Glutamatergic neuron (in vitro differentiated cells): ENCODE results near the gene MTNR1B. TPM values are rescaled to one million over a fixed set of nuclear protein-coding genes. Genes with fewer than 3 reads are reported as not detected.

Experiments
- DNase-seq: peaks from one replicate; pipeline ENCODE4 v3.0.0; 2022
- H3K27ac Mint-ChIP-seq: one replicate; pipeline ENCODE4 v1.8.0; 2020; ENCODE audit warnings: mild to moderate bottlenecking, mixed read lengths, inconsistent platforms; ENCODE audit not compliant: unreplicated experiment
- H3K27me3 Mint-ChIP-seq: one replicate; pipeline ENCODE4 v1.8.0; 2020; ENCODE audit warnings: mild to moderate bottlenecking, moderate library complexity, mixed read lengths, inconsistent platforms; ENCODE audit not compliant: unreplicated experiment
- H3K36me3 Mint-ChIP-seq: one replicate; pipeline ENCODE4 v1.8.0; 2020; ENCODE audit warnings: mild to moderate bottlenecking, mixed read lengths, inconsistent platforms; ENCODE audit not compliant: unreplicated experiment
- H3K4me1 Mint-ChIP-seq: one replicate; pipeline ENCODE4 v1.8.0; 2020; ENCODE audit warnings: mild to moderate bottlenecking, low read depth, mixed read lengths, inconsistent platforms; ENCODE audit not compliant: unreplicated experiment
- H3K4me3 Mint-ChIP-seq: one replicate; pipeline ENCODE4 v1.8.0; 2020; ENCODE audit warnings: mild to moderate bottlenecking, mixed read lengths, inconsistent platforms; ENCODE audit not compliant: unreplicated experiment
- H3K9me3 Mint-ChIP-seq: one replicate; pipeline ENCODE4 v1.8.0; 2020; ENCODE audit warnings: mild to moderate bottlenecking, moderate library complexity, mixed read lengths, inconsistent platforms; ENCODE audit not compliant: unreplicated experiment
- total RNA-seq: library from RNA; stranded (reverse); fragmentation: NEBNext Ultra II Directional; extraction: Animal tissue kit (Norgen Biotek cat#: 25700); gene quantifications from one replicate; pipeline ENCODE4 v1.2.1, GENCODE V29; 2021; ENCODE audit not compliant: unreplicated experiment
- TF ChIP-seq, protein P1 (sequence below): fragments of 200-600 bp; sonication (generic); IDR thresholded peaks from one replicate; pipeline ENCODE4 v1.5.0; 2021; ENCODE audit not compliant: partially characterized antibody, unreplicated experiment

The MTNR1B gene
- total RNA-seq, 1 donor from 2014 or later, result not detected

DNA sequence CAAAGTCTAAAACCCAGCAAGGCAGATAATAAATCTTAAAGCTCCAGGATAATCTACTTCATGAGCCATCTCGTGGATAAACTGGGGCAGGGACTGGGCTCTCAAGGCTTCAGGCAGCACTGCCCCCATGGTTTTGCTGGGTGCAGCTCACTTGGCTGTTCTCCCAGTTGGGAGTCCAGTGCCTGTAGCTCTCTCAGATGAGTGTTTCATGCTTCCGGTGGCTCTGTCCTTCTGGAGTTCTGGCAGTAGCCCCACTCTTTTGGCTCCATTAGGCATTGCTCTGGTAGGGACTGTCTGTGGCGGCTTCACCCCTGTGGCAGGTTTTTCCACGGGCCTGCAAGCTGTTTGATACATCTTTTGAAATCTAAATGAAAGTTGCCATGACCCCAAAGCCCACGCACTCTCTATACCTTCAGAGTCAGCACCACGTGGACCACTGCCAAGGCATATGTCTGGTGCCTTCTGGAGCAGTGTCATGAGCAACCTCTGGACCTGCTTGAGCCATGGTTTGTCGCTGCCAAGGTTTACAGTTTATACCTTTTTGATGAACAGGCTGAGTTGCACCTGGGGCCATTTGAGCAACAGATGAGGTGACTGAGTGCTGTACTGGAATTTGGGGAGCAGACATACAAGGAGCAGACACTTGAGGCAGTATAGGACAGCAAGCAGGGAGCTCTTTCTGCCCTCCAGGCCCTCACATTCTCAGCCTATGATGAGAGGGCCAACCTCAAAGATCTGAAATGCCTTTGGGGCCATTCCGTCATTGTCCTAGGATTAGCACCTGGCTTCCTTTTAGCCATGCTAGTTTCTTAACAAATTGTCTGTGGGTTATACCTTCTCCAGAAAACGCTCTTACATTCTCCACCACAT is 48.6 kb downstream of the MTNR1B start:
- Mint-ChIP-seq H3K9me3 (peaks cover 2% of the 10 kb centered on the region), H3K36me3 (no peaks in the 10 kb centered on the region), H3K4me1 (no peaks in the 10 kb centered on the region), H3K4me3 (no peak overlapping the region), H3K27ac (no peak overlapping the region), H3K27me3 (no peaks in the 10 kb centered on the region)
- TF ChIP-seq, protein P1, sequence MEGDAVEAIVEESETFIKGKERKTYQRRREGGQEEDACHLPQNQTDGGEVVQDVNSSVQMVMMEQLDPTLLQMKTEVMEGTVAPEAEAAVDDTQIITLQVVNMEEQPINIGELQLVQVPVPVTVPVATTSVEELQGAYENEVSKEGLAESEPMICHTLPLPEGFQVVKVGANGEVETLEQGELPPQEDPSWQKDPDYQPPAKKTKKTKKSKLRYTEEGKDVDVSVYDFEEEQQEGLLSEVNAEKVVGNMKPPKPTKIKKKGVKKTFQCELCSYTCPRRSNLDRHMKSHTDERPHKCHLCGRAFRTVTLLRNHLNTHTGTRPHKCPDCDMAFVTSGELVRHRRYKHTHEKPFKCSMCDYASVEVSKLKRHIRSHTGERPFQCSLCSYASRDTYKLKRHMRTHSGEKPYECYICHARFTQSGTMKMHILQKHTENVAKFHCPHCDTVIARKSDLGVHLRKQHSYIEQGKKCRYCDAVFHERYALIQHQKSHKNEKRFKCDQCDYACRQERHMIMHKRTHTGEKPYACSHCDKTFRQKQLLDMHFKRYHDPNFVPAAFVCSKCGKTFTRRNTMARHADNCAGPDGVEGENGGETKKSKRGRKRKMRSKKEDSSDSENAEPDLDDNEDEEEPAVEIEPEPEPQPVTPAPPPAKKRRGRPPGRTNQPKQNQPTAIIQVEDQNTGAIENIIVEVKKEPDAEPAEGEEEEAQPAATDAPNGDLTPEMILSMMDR, result no peak
- DNase-seq, result no peak

DNA sequence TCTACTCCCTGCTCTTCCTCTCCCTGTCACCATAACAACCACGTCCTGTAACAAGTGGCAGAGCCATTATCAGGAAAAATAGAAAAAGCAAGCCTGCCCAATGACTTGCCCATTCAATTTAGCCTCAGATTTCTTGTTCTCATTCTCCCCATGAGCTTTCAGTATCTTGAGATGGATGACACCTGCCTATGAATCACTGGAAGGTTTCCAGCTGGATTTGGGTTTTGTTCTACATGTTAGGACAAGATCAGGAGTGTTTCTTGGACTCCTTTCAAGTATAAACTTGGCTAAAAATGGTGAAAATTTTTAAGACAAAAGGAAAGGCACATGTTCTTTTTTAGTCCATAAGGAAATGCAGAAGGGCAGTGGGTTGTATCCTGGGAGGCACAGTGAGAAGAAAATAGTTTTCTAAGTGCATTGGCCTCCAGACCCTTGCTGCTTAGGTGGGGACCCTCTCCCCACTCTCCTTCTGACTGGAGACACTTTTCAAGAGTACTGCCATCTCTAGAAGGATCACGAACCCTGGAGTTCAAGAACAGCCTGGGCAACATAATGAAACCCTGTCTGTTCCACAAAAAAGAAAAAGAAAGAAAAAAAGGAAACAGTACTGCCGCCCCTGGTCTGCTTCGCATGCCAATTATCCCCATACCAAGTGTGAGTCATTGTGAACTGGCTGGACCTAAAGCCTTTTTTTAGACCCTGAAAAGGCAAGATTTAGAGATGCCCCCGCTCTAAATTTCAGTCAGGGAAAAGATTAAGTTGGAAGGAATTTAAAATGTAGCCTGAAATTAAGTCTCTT is 51.0 kb downstream of the MTNR1B start:
- Mint-ChIP-seq H3K27ac (no peak overlapping the region), H3K27me3 (no peaks in the 10 kb centered on the region), H3K4me1 (no peaks in the 10 kb centered on the region), H3K9me3 (peaks cover 2% of the 10 kb centered on the region), H3K36me3 (no peaks in the 10 kb centered on the region), H3K4me3 (no peak overlapping the region)
- TF ChIP-seq, protein P1, result no peak
- no peak for DNase-seq

DNA sequence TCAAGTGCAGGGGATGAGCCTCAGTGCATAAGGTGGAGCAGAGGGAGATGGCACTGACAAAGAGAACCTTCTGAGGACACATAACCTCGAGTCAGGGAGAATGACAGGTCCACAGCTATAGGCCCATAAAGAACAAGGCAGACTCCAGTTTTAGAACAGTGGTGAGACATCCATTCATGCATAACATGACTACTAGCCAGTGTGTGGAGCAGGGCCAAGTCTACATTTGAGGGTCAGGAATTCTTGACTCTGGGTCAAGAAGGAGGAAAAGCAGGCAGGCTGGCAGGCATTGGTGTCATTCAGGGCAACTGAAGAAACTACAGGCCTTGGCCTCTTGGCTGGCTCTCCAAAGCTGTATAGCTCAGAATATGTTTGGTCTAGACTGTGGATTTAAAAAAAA is 54.9 kb downstream of the MTNR1B start:
- Mint-ChIP-seq H3K36me3 (no peaks in the 10 kb centered on the region), H3K27me3 (no peaks in the 10 kb centered on the region), H3K9me3 (peaks cover 2% of the 10 kb centered on the region), H3K4me3 (no peak overlapping the region), H3K27ac (no peak overlapping the region), H3K4me1 (no peaks in the 10 kb centered on the region)
- TF ChIP-seq, protein P1, result no peak
- no peak for DNase-seq

DNA sequence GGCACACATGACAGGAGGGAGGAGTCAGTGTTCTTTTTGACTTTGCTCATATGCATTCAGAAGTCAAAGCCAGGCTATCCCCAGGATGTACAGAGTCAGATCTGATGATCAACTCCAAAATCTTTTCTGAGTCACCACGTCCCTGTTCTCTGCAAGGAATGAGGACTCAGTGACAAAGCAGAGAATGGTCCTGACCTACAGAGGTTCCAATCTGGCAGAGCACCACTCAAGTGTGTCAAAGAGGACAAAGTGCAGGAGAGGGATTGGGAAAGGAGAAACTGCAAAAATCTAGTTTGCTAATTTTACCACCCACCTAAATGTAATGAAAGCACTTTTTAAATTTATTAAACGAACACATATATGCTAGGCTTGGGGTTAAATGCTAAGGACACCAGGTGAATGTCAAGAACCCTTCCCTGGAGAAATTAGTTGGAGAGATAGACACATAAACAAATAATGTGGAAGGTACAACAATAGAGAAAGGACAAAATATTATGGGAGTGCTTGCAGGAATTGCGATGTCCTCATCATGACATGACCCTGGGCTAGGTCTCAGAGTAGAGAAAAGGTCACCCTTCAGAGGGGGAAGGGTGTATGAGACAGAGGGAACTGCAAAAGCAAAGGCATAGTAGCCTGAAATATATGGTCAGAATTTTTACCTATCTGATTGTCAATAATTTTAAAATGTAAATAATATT is 56.3 kb downstream of the MTNR1B start:
- TF ChIP-seq, protein P1, result no peak
- no peak for DNase-seq
- H3K4me1 Mint-ChIP-seq, result no peaks in the 10 kb centered on the region
- no peaks in the 10 kb centered on the region for H3K27me3 Mint-ChIP-seq
- H3K4me3 Mint-ChIP-seq, result no peak overlapping the region
- no peaks in the 10 kb centered on the region for H3K9me3 Mint-ChIP-seq
- no peaks in the 10 kb centered on the region for H3K36me3 Mint-ChIP-seq
- no peak overlapping the region for H3K27ac Mint-ChIP-seq
